WTC11 (cell line): ENCODE data around the gene PVALEF. TPM values are rescaled to one million over a fixed set of nuclear protein-coding genes. Genes with fewer than 3 reads are reported as not detected.

Experiments used
- ATAC-seq: fragments of 200-7000 bp; cut with Tn5 transposase; 2 replicates; pipeline ENCODE4 v1.10.0; 2021; ENCODE audit warnings: mild to moderate bottlenecking, moderate library complexity
- CTCF ChIA-PET: fragments of 300-600 bp; sonication (Branson Sonifier 250); formaldehyde crosslinking; loops from one replicate; lab custom pipeline; 2021; ENCODE audit warnings: antibody characterized with exemption; lab: Charles Lee
- POLR2A ChIA-PET: fragments of 350-600 bp; sonication (Branson Sonifier 250); formaldehyde crosslinking; loops from one replicate; lab custom pipeline; 2021; ENCODE audit warnings: antibody characterized with exemption; lab: Charles Lee
- DNase-seq: peaks from one replicate; pipeline ENCODE4 v3.0.0; 2021; ENCODE audit warnings: low spot score
- H3K27ac Mint-ChIP-seq: 2 replicates; pipeline ENCODE4 v1.8.0; 2021; ENCODE audit warnings: mixed read lengths
- H3K27me3 Mint-ChIP-seq: 2 replicates; pipeline ENCODE4 v1.8.0; 2021; ENCODE audit warnings: low read depth, mild to moderate bottlenecking, moderate library complexity, mixed read lengths
- H3K36me3 Mint-ChIP-seq: 2 replicates; pipeline ENCODE4 v1.8.0; 2021; ENCODE audit warnings: mixed read lengths
- H3K4me1 Mint-ChIP-seq: 2 replicates; pipeline ENCODE4 v1.8.0; 2022; ENCODE audit warnings: mixed read lengths
- H3K4me3 Mint-ChIP-seq: 2 replicates; pipeline ENCODE4 v1.8.0; 2021; ENCODE audit warnings: mild to moderate bottlenecking, moderate library complexity, mixed read lengths
- H3K9me3 Mint-ChIP-seq: 2 replicates; pipeline ENCODE4 v1.8.0; 2021; ENCODE audit warnings: mixed read lengths
- AFF4 ChIP-seq: sonication (generic); formaldehyde crosslinking; IDR thresholded peaks from 2 replicates; pipeline ENCODE4 v1.8.1; 2023; ENCODE audit warnings: mild to moderate bottlenecking, missing genetic modification reagents, borderline replicate concordance
- ARID4B ChIP-seq: sonication (generic); formaldehyde crosslinking; IDR thresholded peaks from 2 replicates; pipeline ENCODE4 v1.8.0; 2023; ENCODE audit warnings: missing genetic modification reagents, mild to moderate bottlenecking, borderline replicate concordance
- CREM ChIP-seq: sonication (generic); formaldehyde crosslinking; IDR thresholded peaks from 2 replicates; pipeline ENCODE4 v1.8.1; 2022; ENCODE audit warnings: mild to moderate bottlenecking, missing genetic modification reagents, moderate library complexity
- CTCF ChIP-seq: fragments of 200-600 bp; IDR thresholded peaks from 2 replicates; pipeline ENCODE4 v1.8.0; 2022; ENCODE audit warnings: antibody characterized with exemption
- E2F4 ChIP-seq: sonication (generic); formaldehyde crosslinking; IDR thresholded peaks from 2 replicates; pipeline ENCODE4 v1.8.1; 2022; ENCODE audit warnings: low read depth, mild to moderate bottlenecking, moderate library complexity, missing genetic modification reagents, borderline replicate concordance
- ELF4 ChIP-seq: sonication (generic); formaldehyde crosslinking; IDR thresholded peaks from 2 replicates; pipeline ENCODE4 v1.8.1; 2022; ENCODE audit warnings: low read depth, mild to moderate bottlenecking, moderate library complexity, missing genetic modification reagents
- ESRRA ChIP-seq: sonication (generic); formaldehyde crosslinking; IDR thresholded peaks from 2 replicates; pipeline ENCODE4 v1.8.1; 2022; ENCODE audit warnings: mild to moderate bottlenecking, missing genetic modification reagents, borderline replicate concordance
- FOXJ3 ChIP-seq: sonication (generic); formaldehyde crosslinking; IDR thresholded peaks from 2 replicates; pipeline ENCODE4 v1.9.0; 2021; ENCODE audit warnings: missing genetic modification reagents, mild to moderate bottlenecking, borderline replicate concordance
- GABPB1 ChIP-seq: sonication (generic); formaldehyde crosslinking; IDR thresholded peaks from 2 replicates; pipeline ENCODE4 v1.8.1; 2023; ENCODE audit warnings: mild to moderate bottlenecking, missing genetic modification reagents
- GRHL2 ChIP-seq: fragments of 250-450 bp; sonication (Bioruptor Pico); IDR thresholded peaks from 2 replicates; pipeline ENCODE4 v1.8.0; 2022; ENCODE audit warnings: mild to moderate bottlenecking, moderate library complexity; ENCODE audit not compliant: insufficient replicate concordance, severe bottlenecking
- HMGA2 ChIP-seq: fragments of 250-450 bp; sonication (Bioruptor Pico); IDR thresholded peaks from 2 replicates; pipeline ENCODE4 v1.4.0; 2021; ENCODE audit warnings: mild to moderate bottlenecking, moderate library complexity
- NFATC4 ChIP-seq: fragments of 250-450 bp; sonication (Bioruptor Pico); IDR thresholded peaks from 2 replicates; pipeline ENCODE4 v1.9.0; 2021; ENCODE audit warnings: mild to moderate bottlenecking
- NR2C2 ChIP-seq: sonication (generic); formaldehyde crosslinking; IDR thresholded peaks from 2 replicates; pipeline ENCODE4 v1.8.0; 2022; ENCODE audit warnings: mild to moderate bottlenecking, missing genetic modification reagents
- RELA ChIP-seq: sonication (generic); formaldehyde crosslinking; IDR thresholded peaks from 2 replicates; pipeline ENCODE4 v1.8.1; 2022; ENCODE audit warnings: missing genetic modification reagents, mild to moderate bottlenecking, borderline replicate concordance
- RORB ChIP-seq: fragments of 250-450 bp; sonication (Bioruptor Pico); IDR thresholded peaks from 2 replicates; pipeline ENCODE4 v1.9.0; 2021; ENCODE audit warnings: mild to moderate bottlenecking
- SP1 ChIP-seq: sonication (generic); formaldehyde crosslinking; conservative IDR thresholded peaks from 2 replicates; pipeline ENCODE4 v1.8.1; 2022; ENCODE audit warnings: missing genetic modification reagents
- TEAD1 ChIP-seq: sonication (generic); formaldehyde crosslinking; IDR thresholded peaks from 2 replicates; pipeline ENCODE4 v1.8.0; 2022; ENCODE audit warnings: mild to moderate bottlenecking, missing genetic modification reagents
- ZNF281 ChIP-seq: sonication (generic); formaldehyde crosslinking; IDR thresholded peaks from 2 replicates; pipeline ENCODE4 v1.8.0; 2023; ENCODE audit warnings: mild to moderate bottlenecking, missing genetic modification reagents
- ZNF416 ChIP-seq: fragments of 250-450 bp; sonication (Bioruptor Pico); IDR thresholded peaks from 2 replicates; pipeline ENCODE4 v1.9.0; 2021; ENCODE audit warnings: mild to moderate bottlenecking, inconsistent platforms
- ZNF423 ChIP-seq: fragments of 250-450 bp; sonication (Bioruptor Pico); IDR thresholded peaks from 2 replicates; pipeline ENCODE4 v2.1.2; 2022; ENCODE audit warnings: mild to moderate bottlenecking, moderate library complexity
- ZNF671 ChIP-seq: fragments of 250-450 bp; sonication (Bioruptor Pico); IDR thresholded peaks from 2 replicates; pipeline ENCODE4 v1.8.0; 2021; ENCODE audit warnings: mild to moderate bottlenecking
- total RNA-seq: library from RNA; stranded (reverse); gene quantifications from 3 replicates; pipeline ENCODE4 v1.2.3, GENCODE V29; 2021
- TF ChIP-seq, protein P1 (sequence below): sonication (generic); formaldehyde crosslinking; IDR thresholded peaks from 2 replicates; pipeline ENCODE4 v1.8.0; 2023; ENCODE audit warnings: missing genetic modification reagents

Gene PVALEF
- total RNA-seq, 1 experiment from 2014 or later: not detected

GRCh38 chr17:81116704-81117103, 48.6 kb upstream of the PVALEF start (continued):
- TF ChIP-seq, protein P1, sequence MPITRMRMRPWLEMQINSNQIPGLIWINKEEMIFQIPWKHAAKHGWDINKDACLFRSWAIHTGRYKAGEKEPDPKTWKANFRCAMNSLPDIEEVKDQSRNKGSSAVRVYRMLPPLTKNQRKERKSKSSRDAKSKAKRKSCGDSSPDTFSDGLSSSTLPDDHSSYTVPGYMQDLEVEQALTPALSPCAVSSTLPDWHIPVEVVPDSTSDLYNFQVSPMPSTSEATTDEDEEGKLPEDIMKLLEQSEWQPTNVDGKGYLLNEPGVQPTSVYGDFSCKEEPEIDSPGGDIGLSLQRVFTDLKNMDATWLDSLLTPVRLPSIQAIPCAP: no peak
- TF ChIP-seq NFATC4 (CRISPR knock-in tag): no peak
- no peak for TF ChIP-seq ZNF281 (CRISPR knock-in tag)
- no peak for TF ChIP-seq TEAD1 (CRISPR knock-in tag)
- TF ChIP-seq GABPB1: no peak
- no peak for TF ChIP-seq FOXJ3 (CRISPR knock-in tag)
- no peak for TF ChIP-seq CREM (CRISPR knock-in tag)
- TF ChIP-seq E2F4 (CRISPR knock-in tag): no peak
- no peak for TF ChIP-seq RELA (CRISPR knock-in tag)
- no peak for TF ChIP-seq ZNF423 (CRISPR knock-in tag)
- no peak for TF ChIP-seq NR2C2 (CRISPR knock-in tag)

DNA sequence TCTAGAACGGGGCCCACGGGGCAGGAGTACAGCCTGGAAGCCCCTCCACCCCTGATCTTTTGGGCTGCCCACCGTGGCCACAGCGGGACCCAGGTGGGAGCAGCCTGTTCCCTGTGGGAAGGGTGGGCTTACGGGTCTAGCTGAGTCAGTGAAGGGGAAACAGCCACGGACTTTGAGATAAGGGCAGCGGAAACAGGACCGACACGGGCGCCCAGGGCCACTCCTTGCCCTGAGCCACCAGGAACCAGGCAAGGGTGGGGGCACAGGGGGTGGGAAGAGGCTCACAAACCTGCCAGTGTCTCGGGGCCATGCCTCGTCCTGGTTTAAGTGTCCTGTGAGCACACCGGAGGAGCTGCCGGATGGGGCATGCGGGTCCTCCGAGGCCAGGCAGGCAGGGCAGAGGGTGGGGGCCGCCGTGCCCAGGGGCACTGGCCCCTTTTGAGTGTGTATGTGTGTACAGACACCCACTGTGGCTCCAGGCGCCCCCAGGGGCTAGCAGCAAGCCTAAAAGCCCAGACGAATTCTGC, 47.6 kb upstream of the PVALEF start:
- DNase-seq (no peak), ATAC-seq (no peak)
- H3K9me3 Mint-ChIP-seq: no peaks in the 10 kb centered on the region
- no peak overlapping the region for H3K27ac Mint-ChIP-seq
- H3K4me3 Mint-ChIP-seq: no peak overlapping the region
- H3K27me3 Mint-ChIP-seq: peaks cover 2% of the 10 kb centered on the region
- no peaks in the 10 kb centered on the region for H3K4me1 Mint-ChIP-seq
- no peaks in the 10 kb centered on the region for H3K36me3 Mint-ChIP-seq
- ChIA-PET POLR2A (no interaction called here), CTCF (interaction anchor here (1.2 to 1.8 kb wide), 2 partner anchors 16 to 129 kb away, joined by 3 to 5 read pairs; no protein-coding TSS in a partner anchor)
- no peak for TF ChIP-seq GRHL2 (CRISPR knock-in tag)
- no peak for TF ChIP-seq ZNF416 (CRISPR knock-in tag)
- TF ChIP-seq AFF4 (CRISPR knock-in tag): no peak
- TF ChIP-seq ZNF671: no peak
- TF ChIP-seq CTCF: no peak
- TF ChIP-seq ESRRA: no peak
- no peak for TF ChIP-seq ELF4 (CRISPR knock-in tag)
- no peak for TF ChIP-seq HMGA2 (CRISPR knock-in tag)
- no peak for TF ChIP-seq RORB (CRISPR knock-in tag)
- no peak for TF ChIP-seq ARID4B (CRISPR knock-in tag)
- TF ChIP-seq SP1 (CRISPR knock-in tag): no peak
